Measurements from ENCODE around the gene KRT10. TPM values are rescaled to one million over a fixed set of nuclear protein-coding genes. Genes with fewer than 3 reads are reported as not detected.
"Not testable (repeated sequence)": the region's sequence is repeated elsewhere in the genome, so short reads cannot be mapped to it uniquely, and the experiment has no call there.

KRT10 gene
- total RNA-seq (21.1 TPM), polyA plus RNA-seq (445 TPM)
- long read RNA-seq, donor 1, partial matches to known transcripts: 8 of 8 reads
- long read RNA-seq, donor 1, other reads (novel, unspliced or antisense): 0 of 8 reads
- long read RNA-seq, donor 2: 0 reads
- long read RNA-seq, donor 3, transcript KRT10-202 (2 exons, 583 nt): major isoform, 5 of 83 reads
- long read RNA-seq, donor 3, partial matches to known transcripts: 67 of 83 reads
- long read RNA-seq, donor 3, other reads (novel, unspliced or antisense): 9 of 83 reads
- long read RNA-seq, donor 4, partial matches to known transcripts: 38 of 41 reads
- long read RNA-seq, donor 4, other reads (novel, unspliced or antisense): 0 of 41 reads
- long read RNA-seq, donor 5, transcript KRT10-201 (8 exons, 2,124 nt): major isoform, 6 of 85 reads
- long read RNA-seq, donor 5, partial matches to known transcripts: 78 of 85 reads
- long read RNA-seq, donor 5, other reads (novel, unspliced or antisense): 0 of 85 reads
- long read RNA-seq, donor 6, partial matches to known transcripts: 52 of 58 reads
- long read RNA-seq, donor 6, other reads (novel, unspliced or antisense): 0 of 58 reads
- long read RNA-seq, donor 7, partial matches to known transcripts: 68 of 78 reads
- long read RNA-seq, donor 7, other reads (novel, unspliced or antisense): 6 of 78 reads
- long read RNA-seq, donor 8, partial matches to known transcripts: 18 of 21 reads
- long read RNA-seq, donor 8, other reads (novel, unspliced or antisense): 0 of 21 reads
- long read RNA-seq, donor 9, transcript KRT10-202 (2 exons, 583 nt): major isoform, 8 of 50 reads
- long read RNA-seq, donor 9, partial matches to known transcripts: 40 of 50 reads
- long read RNA-seq, donor 9, other reads (novel, unspliced or antisense): 0 of 50 reads
- long read RNA-seq, donor 10, partial matches to known transcripts: 67 of 76 reads
- long read RNA-seq, donor 10, other reads (novel, unspliced or antisense): 6 of 76 reads

DNA sequence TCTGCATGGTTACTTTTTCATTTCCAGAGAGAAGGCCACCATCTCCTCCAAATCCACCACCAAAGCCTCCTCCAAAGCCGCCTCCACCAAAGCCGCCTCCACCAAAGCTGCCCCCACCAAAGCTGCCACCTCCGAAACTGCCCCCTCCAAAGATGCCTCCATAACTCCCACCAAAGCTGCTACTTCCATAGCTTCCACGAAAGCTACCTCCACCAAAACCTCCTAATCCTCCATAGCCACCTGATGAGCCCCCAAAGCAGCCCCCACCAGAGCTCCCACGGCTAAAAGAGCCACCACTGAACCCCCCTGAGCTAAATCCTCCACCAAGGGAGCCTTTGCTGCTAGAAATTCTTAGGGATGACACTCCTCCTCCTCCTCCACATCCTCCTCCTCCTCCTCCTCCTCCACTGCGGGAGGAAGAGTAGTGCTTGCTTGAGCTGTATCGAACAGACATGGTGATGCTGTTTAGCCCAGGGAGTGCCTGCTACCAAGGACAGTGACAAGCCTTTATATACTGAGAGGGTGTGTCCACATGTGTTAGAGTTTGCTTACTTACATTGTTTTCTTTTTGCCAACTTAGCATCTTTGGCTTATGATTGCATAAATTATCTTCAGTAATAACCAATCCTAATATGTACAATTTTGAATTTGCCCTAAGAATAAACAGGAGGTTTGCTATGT lies at the start of gene KRT10:
Gene KRT10 (minus strand): TSS at position 483 of the 681 bp plus-strand sequence. CDS start 29 bp downstream, at position 454.
- H3K4me3 ChIP-seq (ENCODE audit: low read length in 2 of 2): no peak within 1 kb of the TSS
- no peak within 1 kb of the TSS for H3K27ac ChIP-seq (ENCODE audit: low read depth in 1 of 2, low read length in 1 of 2)

DNA sequence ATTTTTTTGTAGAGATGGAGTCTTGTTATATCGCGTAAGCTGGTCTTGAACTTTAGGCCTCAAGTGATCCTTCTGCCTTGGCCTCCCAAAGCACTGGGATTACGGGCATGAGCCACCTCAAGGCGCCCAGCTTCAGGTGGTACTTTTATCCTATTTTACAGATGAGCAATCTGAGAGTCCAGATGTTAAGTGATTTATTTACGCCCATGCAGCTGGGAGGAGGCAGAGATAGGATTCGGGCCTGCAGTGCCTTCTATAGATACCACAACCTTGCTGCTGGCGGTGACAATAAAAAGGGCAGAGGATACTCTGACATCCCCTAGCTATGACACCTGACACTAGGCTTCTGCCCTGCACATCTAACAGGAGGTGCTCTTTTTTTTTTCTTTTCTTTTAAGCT lies 48.9 kb upstream of the KRT10 start:
- no peaks in the 10 kb centered on the region for H3K4me1 ChIP-seq (ENCODE audit: control insufficient read depth in 2 of 2, insufficient read depth in 2 of 2, low read length in 2 of 2)
- 98% methylated on average over 7 of the region's 7 CpGs for WGBS
- H3K27ac ChIP-seq (ENCODE audit: low read depth in 1 of 2, low read length in 1 of 2): no peak overlapping the region
- no peak overlapping the region for H3K4me3 ChIP-seq (ENCODE audit: low read length in 2 of 2)
- no peaks in the 10 kb centered on the region for H3K9me3 ChIP-seq (ENCODE audit: control insufficient read depth in 2 of 2, insufficient read depth in 1 of 2, low read length in 1 of 2)
- H3K27me3 ChIP-seq (ENCODE audit: control insufficient read depth in 2 of 2, insufficient read depth in 1 of 2, low read length in 1 of 2): peaks cover 0 to 5% of the 10 kb centered on the region in 2 donors
- H3K36me3 ChIP-seq (ENCODE audit: control insufficient read depth in 2 of 2, insufficient read depth in 2 of 2, low read length in 1 of 2): no peaks in the 10 kb centered on the region
- DNase-seq (ENCODE audit: low read depth in 6 of 9, low spot score in 9 of 9): no peak

More for the DNA sequence above, at the start of gene KRT10:
- WGBS: 79% methylated on average over 7 of the region's 7 CpGs
- H3K36me3 ChIP-seq (ENCODE audit: control insufficient read depth in 2 of 2, insufficient read depth in 2 of 2, low read length in 1 of 2): peaks cover 0 to 2% of the 10 kb centered on the region in 2 donors
- peaks cover 2 to 3% of the 10 kb centered on the region in 2 donors for H3K9me3 ChIP-seq (ENCODE audit: control insufficient read depth in 2 of 2, insufficient read depth in 1 of 2, low read length in 1 of 2)
- DNase-seq (ENCODE audit: low read depth in 6 of 9, low spot score in 9 of 9): no peak
- peaks cover 3 to 11% of the 10 kb centered on the region in 2 donors for H3K27me3 ChIP-seq (ENCODE audit: control insufficient read depth in 2 of 2, insufficient read depth in 1 of 2, low read length in 1 of 2)
- peaks cover 2 to 3% of the 10 kb centered on the region in 2 donors for H3K4me1 ChIP-seq (ENCODE audit: control insufficient read depth in 2 of 2, insufficient read depth in 2 of 2, low read length in 2 of 2)

DNA sequence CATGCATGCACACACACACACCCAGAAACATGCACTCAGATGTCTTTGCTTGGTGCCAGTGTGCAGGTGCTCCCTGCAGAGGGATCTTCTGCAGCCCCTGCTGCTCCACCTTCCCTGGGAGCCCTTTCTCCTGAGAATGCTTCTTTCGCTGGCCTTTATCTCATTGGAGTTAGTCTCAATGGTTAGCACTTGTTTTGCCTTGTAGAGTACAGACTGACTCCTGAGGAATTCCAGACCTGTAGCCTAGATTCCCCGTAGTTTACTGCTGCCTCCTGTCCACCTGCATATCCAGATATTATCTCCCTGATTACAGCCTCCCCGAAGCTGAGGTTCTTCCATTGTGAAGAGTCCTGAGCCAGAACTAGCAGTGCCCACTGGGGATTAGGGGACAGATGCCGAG lies 47.7 kb upstream of the KRT10 start:
- Histone ChIP-seq H3K4me1 (ENCODE audit: control insufficient read depth in 2 of 2, insufficient read depth in 2 of 2, low read length in 2 of 2) (no peaks in the 10 kb centered on the region), H3K4me3 (ENCODE audit: low read length in 2 of 2) (no peak overlapping the region), H3K27ac (ENCODE audit: low read depth in 1 of 2, low read length in 1 of 2) (no peak overlapping the region), H3K9me3 (ENCODE audit: control insufficient read depth in 2 of 2, insufficient read depth in 1 of 2, low read length in 1 of 2) (no peaks in the 10 kb centered on the region), H3K27me3 (ENCODE audit: control insufficient read depth in 2 of 2, insufficient read depth in 1 of 2, low read length in 1 of 2) (peaks cover 0 to 5% of the 10 kb centered on the region in 2 donors), H3K36me3 (ENCODE audit: control insufficient read depth in 2 of 2, insufficient read depth in 2 of 2, low read length in 1 of 2) (no peaks in the 10 kb centered on the region)
- 94% methylated on average over 4 of the region's 4 CpGs for WGBS
- no peak for DNase-seq (ENCODE audit: low read depth in 6 of 9, low spot score in 9 of 9)

DNA sequence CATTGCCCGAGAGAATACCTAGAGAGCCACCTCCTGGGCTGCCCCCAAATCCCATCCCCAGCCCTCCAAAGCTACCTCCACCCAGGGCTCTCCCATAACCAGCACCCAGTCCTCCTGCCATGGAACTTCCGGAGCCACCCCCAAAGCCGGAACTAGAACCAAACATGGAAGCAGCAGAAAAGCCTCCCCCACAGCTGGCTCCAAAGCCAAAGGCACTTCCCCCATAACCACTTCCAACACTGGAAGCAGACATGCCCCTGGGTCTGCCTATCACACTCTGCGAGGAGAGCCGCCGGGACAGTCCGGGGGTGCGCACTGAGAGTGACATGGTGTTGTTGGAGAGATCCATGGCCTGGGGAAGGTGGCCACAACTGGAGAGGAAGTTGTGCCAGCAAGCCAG lies 44.4 kb upstream of the KRT10 start, which contains the start of gene KRT12:
Gene KRT12 (minus strand): TSS at position 386 of the 400 bp plus-strand sequence. CDS start 37 bp downstream, at position 349.
- H3K36me3 ChIP-seq (ENCODE audit: control insufficient read depth in 2 of 2, insufficient read depth in 2 of 2, low read length in 1 of 2): no peaks in the 10 kb centered on the region
- no peaks in the 10 kb centered on the region for H3K9me3 ChIP-seq (ENCODE audit: control insufficient read depth in 2 of 2, insufficient read depth in 1 of 2, low read length in 1 of 2)
- no peak within 1 kb of the TSS for H3K4me3 ChIP-seq (ENCODE audit: low read length in 2 of 2)
- peaks cover 0 to 19% of the 10 kb centered on the region in 2 donors for H3K27me3 ChIP-seq (ENCODE audit: control insufficient read depth in 2 of 2, insufficient read depth in 1 of 2, low read length in 1 of 2)
- no peak within 1 kb of the TSS for H3K27ac ChIP-seq (ENCODE audit: low read depth in 1 of 2, low read length in 1 of 2)
- no peak for DNase-seq (ENCODE audit: low read depth in 6 of 9, low spot score in 9 of 9)
- WGBS: 97% methylated on average over 8 of the region's 8 CpGs
- no peaks in the 10 kb centered on the region for H3K4me1 ChIP-seq (ENCODE audit: control insufficient read depth in 2 of 2, insufficient read depth in 2 of 2, low read length in 2 of 2)

DNA sequence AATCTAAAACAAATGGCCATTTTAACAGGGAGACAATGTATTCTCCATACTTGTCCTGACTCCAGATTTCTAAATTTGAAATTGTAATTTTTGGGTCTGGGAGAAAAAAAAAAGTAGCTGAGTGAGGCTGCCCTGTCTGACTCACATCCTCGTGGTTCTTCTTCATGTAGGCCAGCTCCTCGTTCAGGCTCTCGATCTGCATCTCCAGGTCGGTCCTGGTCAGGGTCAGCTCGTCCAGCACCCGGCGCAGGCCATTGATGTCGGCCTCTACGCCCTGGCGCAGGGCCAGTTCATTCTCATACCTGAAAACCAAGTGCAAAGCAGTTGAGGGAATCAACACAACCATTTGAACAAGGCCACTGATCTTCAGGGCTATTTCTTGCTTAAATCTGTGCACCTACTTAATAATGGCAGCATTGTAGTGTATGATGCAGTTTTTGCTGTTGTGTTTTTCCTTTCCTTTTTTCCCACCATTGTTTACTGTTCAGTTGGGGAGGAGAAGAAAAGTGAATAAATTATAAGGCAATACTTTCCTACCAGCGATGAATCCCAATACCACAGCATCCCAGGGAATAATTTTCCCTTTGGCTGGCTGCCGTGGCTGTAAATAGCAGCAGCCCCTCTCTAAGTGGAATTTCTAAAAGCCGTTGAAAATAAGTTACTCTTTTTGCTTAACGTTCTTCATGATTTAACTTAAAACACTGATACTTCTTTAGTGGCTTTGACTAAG lies 42.4 kb upstream of the KRT10 start:
- Histone ChIP-seq H3K4me1 (ENCODE audit: control insufficient read depth in 2 of 2, insufficient read depth in 2 of 2, low read length in 2 of 2) (no peaks in the 10 kb centered on the region), H3K27me3 (ENCODE audit: control insufficient read depth in 2 of 2, insufficient read depth in 1 of 2, low read length in 1 of 2) (peaks cover 0 to 17% of the 10 kb centered on the region in 2 donors), H3K4me3 (ENCODE audit: low read length in 2 of 2) (no peak overlapping the region), H3K9me3 (ENCODE audit: control insufficient read depth in 2 of 2, insufficient read depth in 1 of 2, low read length in 1 of 2) (no peaks in the 10 kb centered on the region), H3K27ac (ENCODE audit: low read depth in 1 of 2, low read length in 1 of 2) (no peak overlapping the region), H3K36me3 (ENCODE audit: control insufficient read depth in 2 of 2, insufficient read depth in 2 of 2, low read length in 1 of 2) (no peaks in the 10 kb centered on the region)
- WGBS: 95% methylated on average over 14 of the region's 14 CpGs
- no peak for DNase-seq (ENCODE audit: low read depth in 6 of 9, low spot score in 9 of 9)

DNA sequence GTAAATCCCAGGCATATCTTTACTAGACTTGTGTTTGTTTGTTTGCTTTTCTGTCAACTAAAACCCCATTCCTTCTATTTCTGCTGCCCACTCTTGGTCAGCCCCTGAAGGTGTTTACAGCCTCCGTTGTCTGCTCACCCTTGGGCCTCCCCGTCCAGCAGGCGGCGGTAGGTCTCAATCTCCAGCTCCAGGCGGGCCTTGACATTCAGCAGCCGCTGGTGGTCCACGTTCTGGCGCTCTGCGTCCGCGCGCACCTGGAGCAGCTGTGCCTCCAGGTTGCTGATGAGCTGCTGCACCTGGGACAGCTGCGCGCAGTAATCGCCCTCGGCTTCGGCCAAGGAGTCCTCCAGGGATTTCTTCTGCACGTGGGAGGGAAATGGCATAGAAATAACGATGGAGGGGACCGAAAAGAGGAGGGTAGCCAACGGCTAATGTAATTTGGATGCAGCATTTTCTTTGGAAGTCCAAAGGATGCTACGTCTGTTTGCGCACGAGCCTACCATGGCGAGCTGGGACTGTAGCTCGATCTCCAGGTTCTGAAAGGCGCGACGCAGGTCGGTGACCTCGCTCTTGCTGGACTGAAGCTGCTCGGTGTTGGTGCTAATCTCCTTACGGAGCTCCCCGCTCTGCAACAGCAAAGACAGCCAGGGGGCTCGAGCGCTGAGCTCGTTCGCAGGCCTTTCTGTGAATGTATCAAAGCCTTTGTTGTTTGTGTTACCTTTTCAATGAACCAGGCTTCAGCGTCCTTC lies 40.7 kb upstream of the KRT10 start:
- DNase-seq (ENCODE audit: low read depth in 6 of 9, low spot score in 9 of 9): no peak

DNA sequence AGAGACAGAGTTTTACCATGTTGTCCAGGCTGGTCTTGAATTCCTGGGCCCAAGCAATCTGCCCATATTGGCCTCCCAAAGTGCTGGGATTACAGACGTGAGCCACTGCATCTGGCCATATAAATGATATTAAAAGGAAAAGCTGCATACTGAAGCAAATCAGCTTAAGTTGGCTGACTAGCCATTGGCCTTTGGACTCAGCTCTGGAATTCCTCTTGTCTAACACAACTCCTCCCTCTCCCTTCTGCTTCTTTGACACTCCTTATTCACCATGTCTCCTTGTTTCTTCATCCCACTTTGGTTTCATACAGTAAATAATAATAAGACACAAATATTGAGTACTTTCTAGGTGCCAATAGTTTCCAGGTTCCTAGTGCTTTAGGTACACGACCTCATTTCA lies 37.1 kb upstream of the KRT10 start:
- 98% methylated on average over 2 of the region's 2 CpGs for WGBS
- Histone ChIP-seq H3K4me3 (ENCODE audit: low read length in 2 of 2) (no peak overlapping the region), H3K27ac (ENCODE audit: low read depth in 1 of 2, low read length in 1 of 2) (no peak overlapping the region), H3K9me3 (ENCODE audit: control insufficient read depth in 2 of 2, insufficient read depth in 1 of 2, low read length in 1 of 2) (no peaks in the 10 kb centered on the region), H3K36me3 (ENCODE audit: control insufficient read depth in 2 of 2, insufficient read depth in 2 of 2, low read length in 1 of 2) (no peaks in the 10 kb centered on the region), H3K27me3 (ENCODE audit: control insufficient read depth in 2 of 2, insufficient read depth in 1 of 2, low read length in 1 of 2) (peaks cover 0 to 12% of the 10 kb centered on the region in 2 donors), H3K4me1 (ENCODE audit: control insufficient read depth in 2 of 2, insufficient read depth in 2 of 2, low read length in 2 of 2) (no peaks in the 10 kb centered on the region)
- DNase-seq (ENCODE audit: low read depth in 6 of 9, low spot score in 9 of 9): no peak

More for the DNA sequence above, 40.7 kb upstream of the KRT10 start:
- no peaks in the 10 kb centered on the region for H3K9me3 ChIP-seq (ENCODE audit: control insufficient read depth in 2 of 2, insufficient read depth in 1 of 2, low read length in 1 of 2)
- 72% methylated on average over 39 of the region's 39 CpGs for WGBS
- H3K36me3 ChIP-seq (ENCODE audit: control insufficient read depth in 2 of 2, insufficient read depth in 2 of 2, low read length in 1 of 2): no peaks in the 10 kb centered on the region
- H3K27ac ChIP-seq (ENCODE audit: low read depth in 1 of 2, low read length in 1 of 2): no peak overlapping the region
- H3K4me3 ChIP-seq (ENCODE audit: low read length in 2 of 2): no peak overlapping the region
- H3K27me3 ChIP-seq (ENCODE audit: control insufficient read depth in 2 of 2, insufficient read depth in 1 of 2, low read length in 1 of 2): peaks cover 0 to 17% of the 10 kb centered on the region in 2 donors
- H3K4me1 ChIP-seq (ENCODE audit: control insufficient read depth in 2 of 2, insufficient read depth in 2 of 2, low read length in 2 of 2): no peaks in the 10 kb centered on the region

DNA sequence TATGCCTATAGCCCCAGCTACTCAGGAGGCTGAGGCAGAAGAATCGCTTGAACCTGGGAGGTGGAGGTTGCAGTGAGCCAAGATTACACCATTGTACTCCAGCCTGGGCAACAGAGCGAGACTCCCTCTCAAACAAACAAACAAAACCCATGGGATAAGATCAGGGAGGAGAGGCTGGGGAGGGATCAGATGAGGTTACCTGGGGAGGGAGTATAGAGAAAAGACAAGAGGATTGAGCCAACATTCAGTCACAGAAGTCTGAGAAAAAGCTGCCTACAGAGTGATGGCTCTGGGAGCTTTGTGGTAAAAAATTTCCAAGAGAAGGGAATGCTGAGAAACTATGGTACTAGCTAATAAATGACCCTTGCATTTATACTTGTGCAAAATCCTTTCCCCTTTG lies 36.3 kb upstream of the KRT10 start:
- not testable (repeated sequence) for H3K4me1 ChIP-seq (ENCODE audit: control insufficient read depth in 2 of 2, insufficient read depth in 2 of 2, low read length in 2 of 2); H3K4me3 ChIP-seq (ENCODE audit: low read length in 2 of 2); H3K36me3 ChIP-seq (ENCODE audit: control insufficient read depth in 2 of 2, insufficient read depth in 2 of 2, low read length in 1 of 2); H3K27ac ChIP-seq (ENCODE audit: low read depth in 1 of 2, low read length in 1 of 2); DNase-seq (ENCODE audit: low read depth in 6 of 9, low spot score in 9 of 9); H3K9me3 ChIP-seq (ENCODE audit: control insufficient read depth in 2 of 2, insufficient read depth in 1 of 2, low read length in 1 of 2)
- peaks cover 0 to 11% of the 10 kb centered on the region in 2 donors for H3K27me3 ChIP-seq (ENCODE audit: control insufficient read depth in 2 of 2, insufficient read depth in 1 of 2, low read length in 1 of 2)
- 96% methylated on average over 2 of the region's 2 CpGs for WGBS
